Epithelial cell of esophagus (primary cell): Measurements from ENCODE around the gene RAB38.

Source experiments
- DNase-seq: peaks from one replicate; pipeline ENCODE4 v3.0.0; 2010; ENCODE audit warnings: low read depth
- H3K4me3 ChIP-seq: 2 replicates; pipeline ENCODE4 v1.5.1; 2011; ENCODE audit warnings: mild to moderate bottlenecking, low read length, control low read depth
- CTCF ChIP-seq: IDR thresholded peaks from 2 replicates; pipeline ENCODE4 v1.5.1; 2011; ENCODE audit warnings: low read depth, mild to moderate bottlenecking, low read length, control low read depth, inconsistent platforms; ENCODE audit not compliant: insufficient read depth; ENCODE audit errors: missing control alignments

RAB38 gene

GRCh38 chr11:88173956-88174355 is 1.3 kb downstream of the RAB38 start:
- TF ChIP-seq CTCF, result no peak
- peak overlapping the region; percentile 71 for H3K4me3 ChIP-seq
- DNase-seq, result peak; percentile 29

- TF ChIP-seq CTCF, result no peak
- peak overlapping the region; percentile 71 for H3K4me3 ChIP-seq
Observed at GRCh38 chr11:88171982-88172381, 3.3 kb downstream of the RAB38 start.

GRCh38 chr11:88170673-88171072 is 4.6 kb downstream of the RAB38 start:
- H3K4me3 ChIP-seq, result peak overlapping the region; percentile 7
- no peak for TF ChIP-seq CTCF
- no peak for DNase-seq

More at GRCh38 chr11:88171982-88172381, 3.3 kb downstream of the RAB38 start:
- DNase-seq, result peak; percentile 76

GRCh38 chr11:88169881-88170280 is 5.4 kb downstream of the RAB38 start:
- no peak for TF ChIP-seq CTCF
- peak; percentile 77 for DNase-seq
- peak overlapping the region; percentile 1 for H3K4me3 ChIP-seq

- H3K4me3 ChIP-seq, result no peak overlapping the region
- DNase-seq, result peak; percentile 89
- no peak for TF ChIP-seq CTCF
Observed at GRCh38 chr11:88169471-88169870, 5.8 kb downstream of the RAB38 start.

GRCh38 chr11:88167853-88168252 is 7.4 kb downstream of the RAB38 start:
- no peak for TF ChIP-seq CTCF

GRCh38 chr11:88164806-88165585 is 10.2 kb downstream of the RAB38 start:
- DNase-seq, result no peak
- no peak for TF ChIP-seq CTCF
- H3K4me3 ChIP-seq, result no peak overlapping the region

More at GRCh38 chr11:88167853-88168252, 7.4 kb downstream of the RAB38 start:
- no peak for DNase-seq
- H3K4me3 ChIP-seq, result no peak overlapping the region
